WTC11 (cell line): ENCODE results near the gene AGPS.

Experiments
- E2F5 ChIP-seq: sonication (generic); formaldehyde crosslinking; IDR thresholded peaks from 2 replicates; pipeline ENCODE4 v1.8.1; 2022; ENCODE audit warnings: mild to moderate bottlenecking, moderate library complexity, missing genetic modification reagents
- GTF2I ChIP-seq: fragments of 250-450 bp; sonication (Bioruptor Pico); conservative IDR thresholded peaks from 2 replicates; pipeline ENCODE4 v1.4.0; 2021; ENCODE audit warnings: mild to moderate bottlenecking
- JUN ChIP-seq: sonication (generic); formaldehyde crosslinking; IDR thresholded peaks from 2 replicates; pipeline ENCODE4 v1.8.0; 2023; ENCODE audit warnings: mild to moderate bottlenecking, missing genetic modification reagents
- MAX ChIP-seq: sonication (generic); formaldehyde crosslinking; IDR thresholded peaks from 2 replicates; pipeline ENCODE4 v1.8.0; 2022; ENCODE audit warnings: mild to moderate bottlenecking, missing genetic modification reagents
- NR2C2 ChIP-seq: sonication (generic); formaldehyde crosslinking; IDR thresholded peaks from 2 replicates; pipeline ENCODE4 v1.8.0; 2022; ENCODE audit warnings: mild to moderate bottlenecking, missing genetic modification reagents
- PREB ChIP-seq: sonication (generic); formaldehyde crosslinking; IDR thresholded peaks from 2 replicates; pipeline ENCODE4 v1.8.1; 2022; ENCODE audit warnings: mild to moderate bottlenecking, missing genetic modification reagents, moderate library complexity, borderline replicate concordance
- SP1 ChIP-seq: sonication (generic); formaldehyde crosslinking; conservative IDR thresholded peaks from 2 replicates; pipeline ENCODE4 v1.8.1; 2022; ENCODE audit warnings: missing genetic modification reagents
- TF ChIP-seq, protein P1 (sequence below): fragments of 200-600 bp; IDR thresholded peaks from 2 replicates; pipeline ENCODE4 v1.8.0; 2022; ENCODE audit warnings: antibody characterized with exemption
- TF ChIP-seq, protein P2 (sequence below): sonication (generic); formaldehyde crosslinking; conservative IDR thresholded peaks from 2 replicates; pipeline ENCODE4 v1.8.1; 2023; ENCODE audit warnings: mild to moderate bottlenecking, low read depth, missing genetic modification reagents, moderate library complexity
- TF ChIP-seq, protein P3 (sequence below): sonication (generic); formaldehyde crosslinking; IDR thresholded peaks from 2 replicates; pipeline ENCODE4 v1.8.1; 2023; ENCODE audit warnings: mild to moderate bottlenecking, moderate library complexity, missing genetic modification reagents
- TF ChIP-seq, protein P4 (sequence below): sonication (generic); formaldehyde crosslinking; IDR thresholded peaks from 2 replicates; pipeline ENCODE4 v1.8.0; 2023; ENCODE audit warnings: missing genetic modification reagents
- TF ChIP-seq, protein P5 (sequence below): sonication (generic); formaldehyde crosslinking; conservative IDR thresholded peaks from 2 replicates; pipeline ENCODE4 v1.8.1; 2022; ENCODE audit warnings: mild to moderate bottlenecking, missing genetic modification reagents

GRCh38 chr2:177396703-177397460 is 4.3 kb downstream of the AGPS start:
- TF ChIP-seq GTF2I (CRISPR knock-in tag) (no peak), MAX (CRISPR knock-in tag) (no peak), E2F5 (CRISPR knock-in tag) (no peak), PREB (CRISPR knock-in tag) (no peak), NR2C2 (CRISPR knock-in tag) (no peak), JUN (no peak), SP1 (no peak)
- TF ChIP-seq, protein P1, sequence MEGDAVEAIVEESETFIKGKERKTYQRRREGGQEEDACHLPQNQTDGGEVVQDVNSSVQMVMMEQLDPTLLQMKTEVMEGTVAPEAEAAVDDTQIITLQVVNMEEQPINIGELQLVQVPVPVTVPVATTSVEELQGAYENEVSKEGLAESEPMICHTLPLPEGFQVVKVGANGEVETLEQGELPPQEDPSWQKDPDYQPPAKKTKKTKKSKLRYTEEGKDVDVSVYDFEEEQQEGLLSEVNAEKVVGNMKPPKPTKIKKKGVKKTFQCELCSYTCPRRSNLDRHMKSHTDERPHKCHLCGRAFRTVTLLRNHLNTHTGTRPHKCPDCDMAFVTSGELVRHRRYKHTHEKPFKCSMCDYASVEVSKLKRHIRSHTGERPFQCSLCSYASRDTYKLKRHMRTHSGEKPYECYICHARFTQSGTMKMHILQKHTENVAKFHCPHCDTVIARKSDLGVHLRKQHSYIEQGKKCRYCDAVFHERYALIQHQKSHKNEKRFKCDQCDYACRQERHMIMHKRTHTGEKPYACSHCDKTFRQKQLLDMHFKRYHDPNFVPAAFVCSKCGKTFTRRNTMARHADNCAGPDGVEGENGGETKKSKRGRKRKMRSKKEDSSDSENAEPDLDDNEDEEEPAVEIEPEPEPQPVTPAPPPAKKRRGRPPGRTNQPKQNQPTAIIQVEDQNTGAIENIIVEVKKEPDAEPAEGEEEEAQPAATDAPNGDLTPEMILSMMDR: no peak
- TF ChIP-seq, protein P2, sequence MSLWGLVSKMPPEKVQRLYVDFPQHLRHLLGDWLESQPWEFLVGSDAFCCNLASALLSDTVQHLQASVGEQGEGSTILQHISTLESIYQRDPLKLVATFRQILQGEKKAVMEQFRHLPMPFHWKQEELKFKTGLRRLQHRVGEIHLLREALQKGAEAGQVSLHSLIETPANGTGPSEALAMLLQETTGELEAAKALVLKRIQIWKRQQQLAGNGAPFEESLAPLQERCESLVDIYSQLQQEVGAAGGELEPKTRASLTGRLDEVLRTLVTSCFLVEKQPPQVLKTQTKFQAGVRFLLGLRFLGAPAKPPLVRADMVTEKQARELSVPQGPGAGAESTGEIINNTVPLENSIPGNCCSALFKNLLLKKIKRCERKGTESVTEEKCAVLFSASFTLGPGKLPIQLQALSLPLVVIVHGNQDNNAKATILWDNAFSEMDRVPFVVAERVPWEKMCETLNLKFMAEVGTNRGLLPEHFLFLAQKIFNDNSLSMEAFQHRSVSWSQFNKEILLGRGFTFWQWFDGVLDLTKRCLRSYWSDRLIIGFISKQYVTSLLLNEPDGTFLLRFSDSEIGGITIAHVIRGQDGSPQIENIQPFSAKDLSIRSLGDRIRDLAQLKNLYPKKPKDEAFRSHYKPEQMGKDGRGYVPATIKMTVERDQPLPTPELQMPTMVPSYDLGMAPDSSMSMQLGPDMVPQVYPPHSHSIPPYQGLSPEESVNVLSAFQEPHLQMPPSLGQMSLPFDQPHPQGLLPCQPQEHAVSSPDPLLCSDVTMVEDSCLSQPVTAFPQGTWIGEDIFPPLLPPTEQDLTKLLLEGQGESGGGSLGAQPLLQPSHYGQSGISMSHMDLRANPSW: no peak
- TF ChIP-seq, protein P3, sequence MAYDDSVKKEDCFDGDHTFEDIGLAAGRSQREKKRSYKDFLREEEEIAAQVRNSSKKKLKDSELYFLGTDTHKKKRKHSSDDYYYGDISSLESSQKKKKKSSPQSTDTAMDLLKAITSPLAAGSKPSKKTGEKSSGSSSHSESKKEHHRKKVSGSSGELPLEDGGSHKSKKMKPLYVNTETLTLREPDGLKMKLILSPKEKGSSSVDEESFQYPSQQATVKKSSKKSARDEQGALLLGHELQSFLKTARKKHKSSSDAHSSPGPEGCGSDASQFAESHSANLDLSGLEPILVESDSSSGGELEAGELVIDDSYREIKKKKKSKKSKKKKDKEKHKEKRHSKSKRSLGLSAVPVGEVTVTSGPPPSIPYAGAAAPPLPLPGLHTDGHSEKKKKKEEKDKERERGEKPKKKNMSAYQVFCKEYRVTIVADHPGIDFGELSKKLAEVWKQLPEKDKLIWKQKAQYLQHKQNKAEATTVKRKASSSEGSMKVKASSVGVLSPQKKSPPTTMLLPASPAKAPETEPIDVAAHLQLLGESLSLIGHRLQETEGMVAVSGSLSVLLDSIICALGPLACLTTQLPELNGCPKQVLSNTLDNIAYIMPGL: no peak
- TF ChIP-seq, protein P4, sequence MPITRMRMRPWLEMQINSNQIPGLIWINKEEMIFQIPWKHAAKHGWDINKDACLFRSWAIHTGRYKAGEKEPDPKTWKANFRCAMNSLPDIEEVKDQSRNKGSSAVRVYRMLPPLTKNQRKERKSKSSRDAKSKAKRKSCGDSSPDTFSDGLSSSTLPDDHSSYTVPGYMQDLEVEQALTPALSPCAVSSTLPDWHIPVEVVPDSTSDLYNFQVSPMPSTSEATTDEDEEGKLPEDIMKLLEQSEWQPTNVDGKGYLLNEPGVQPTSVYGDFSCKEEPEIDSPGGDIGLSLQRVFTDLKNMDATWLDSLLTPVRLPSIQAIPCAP: no peak
- TF ChIP-seq, protein P5, sequence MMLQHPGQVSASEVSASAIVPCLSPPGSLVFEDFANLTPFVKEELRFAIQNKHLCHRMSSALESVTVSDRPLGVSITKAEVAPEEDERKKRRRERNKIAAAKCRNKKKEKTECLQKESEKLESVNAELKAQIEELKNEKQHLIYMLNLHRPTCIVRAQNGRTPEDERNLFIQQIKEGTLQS (CRISPR knock-in tag): no peak
